Endothelial cell of umbilical vein (primary cell): Measurements from ENCODE around the gene SULF2. TPM values are rescaled to one million over a fixed set of nuclear protein-coding genes. Genes with fewer than 3 reads are reported as not detected.

Experiments
- BruUV-seq: library from RNA; stranded (reverse); fragments of 400-500 nt; replicated peaks from 2 replicates; lab custom pipeline; 2021; lab: Mats Ljungman, UMichigan
- CTCF ChIA-PET: fragments of 300-600, 350-600 bp; sonication (Branson Sonifier 250); formaldehyde crosslinking; loops from one replicate; lab custom pipeline; 2021; ENCODE audit warnings: antibody characterized with exemption, inconsistent platforms; lab: Charles Lee
- POLR2A ChIA-PET: fragments of 300-600, 350-600 bp; sonication (Branson Sonifier 250); formaldehyde crosslinking; loops from one replicate; lab custom pipeline; 2021; ENCODE audit warnings: antibody characterized with exemption, inconsistent platforms; lab: Charles Lee
- DNase-seq: peaks from one replicate; pipeline ENCODE4 v3.0.0-alpha.2; 2011; ENCODE audit warnings: low read depth, low spot score
- FAIRE-seq: peaks from 2 replicates; lab custom pipeline; 2011; peaks lifted over from hg19 to GRCh38; lab: Jason Lieb, UNC
- H2AFZ ChIP-seq: 2 replicates; pipeline ENCODE4 v1.6.0; 2012; ENCODE audit warnings: low read depth, low read length, control low read depth, inconsistent platforms
- H3K27ac ChIP-seq: 2 replicates; pipeline ENCODE4 v1.5.1; 2011; ENCODE audit warnings: low read depth, mild to moderate bottlenecking, control low read depth, low read length, moderate library complexity; ENCODE audit not compliant: insufficient read depth
- H3K27me3 ChIP-seq, 2 experiments: 2 replicates each; pipeline versions ENCODE4 v1.6.0 to v1.6.1; 2011; ENCODE audit warnings: low read length in 2 of 2, mixed read lengths in 1 of 2; ENCODE audit not compliant: control insufficient read depth in 2 of 2, insufficient read depth in 2 of 2
- H3K36me3 ChIP-seq, 2 experiments: 2 replicates in 1 of 2; 3 replicates in 1 of 2; pipeline ENCODE4 v1.5.1; 2011; ENCODE audit warnings: low read length in 2 of 2, mild to moderate bottlenecking in 1 of 2, moderate library complexity in 1 of 2; ENCODE audit not compliant: control insufficient read depth in 2 of 2, insufficient read depth in 2 of 2; ENCODE audit errors: extremely low read depth in 1 of 2
- H3K4me1 ChIP-seq: 3 replicates; pipeline ENCODE4 v1.5.1; 2011; ENCODE audit warnings: mild to moderate bottlenecking, low read length; ENCODE audit not compliant: control insufficient read depth, insufficient read depth; ENCODE audit errors: extremely low read depth
- H3K4me2 ChIP-seq: 2 replicates; pipeline ENCODE4 v1.6.1; 2011; ENCODE audit warnings: low read length, control low read depth, mixed read lengths; ENCODE audit not compliant: insufficient read depth
- H3K4me3 ChIP-seq, 3 experiments: fragments of 200-600 bp in 1 of 3; sonication (generic), shearing (Covaris generic) in 1 of 3; replicated peaks in 1 of 3; 2 replicates each; pipeline ENCODE4 v1.5.1; 2011 to 2016; ENCODE audit warnings: control low read depth in 3 of 3, low read length in 3 of 3, mild to moderate bottlenecking in 2 of 3, inconsistent platforms in 1 of 3, low read depth in 1 of 3, moderate library complexity in 1 of 3; ENCODE audit not compliant: insufficient read depth in 1 of 3
- H3K79me2 ChIP-seq: 2 replicates; pipeline ENCODE4 v1.6.0; 2012; ENCODE audit warnings: low read length, inconsistent platforms; ENCODE audit not compliant: control insufficient read depth, insufficient read depth
- H3K9ac ChIP-seq: replicated peaks from 2 replicates; pipeline ENCODE3; 2011; ENCODE audit warnings: low read length, control low read depth; ENCODE audit not compliant: insufficient read depth; ENCODE audit errors: extremely low read depth
- H3K9me1 ChIP-seq: replicated peaks from 3 replicates; pipeline ENCODE4 v1.6.0; 2011; ENCODE audit warnings: mild to moderate bottlenecking, low read length; ENCODE audit not compliant: control insufficient read depth, insufficient read depth; ENCODE audit errors: extremely low read depth
- H3K9me3 ChIP-seq: replicated peaks from 2 replicates; pipeline ENCODE4 v1.5.1; 2012; ENCODE audit warnings: low read length, inconsistent platforms; ENCODE audit not compliant: control insufficient read depth, insufficient read depth
- H4K20me1 ChIP-seq: replicated peaks from 2 replicates; pipeline ENCODE3; 2011; ENCODE audit warnings: mild to moderate bottlenecking, low read length; ENCODE audit not compliant: control insufficient read depth, insufficient read depth; ENCODE audit errors: extremely low read depth
- CTCF ChIP-seq, 2 donors: IDR thresholded peaks; 1 replicate in 1 of 2; 2 replicates in 1 of 2; pipeline ENCODE4 v1.5.1; 2011; ENCODE audit warnings: low read length in 2 of 2, mild to moderate bottlenecking in 2 of 2, moderate library complexity in 2 of 2, control low read depth in 1 of 2, inconsistent platforms in 1 of 2, low read depth in 1 of 2; ENCODE audit not compliant: insufficient read depth in 1 of 2; ENCODE audit errors: extremely low read depth in 1 of 2
- EZH2 ChIP-seq: IDR thresholded peaks from 2 replicates; pipeline ENCODE4 v1.6.1; 2012; ENCODE audit warnings: borderline replicate concordance, low read depth, mild to moderate bottlenecking, moderate library complexity, low read length, inconsistent platforms; ENCODE audit not compliant: severe bottlenecking
- FOS ChIP-seq: IDR thresholded peaks from 2 replicates; pipeline ENCODE4 v1.6.1; 2011; ENCODE audit warnings: mild to moderate bottlenecking, low read length, moderate library complexity, borderline replicate concordance; ENCODE audit not compliant: insufficient read depth
- GATA2 ChIP-seq: IDR thresholded peaks from 2 replicates; pipeline ENCODE4 v1.7.0; 2011; ENCODE audit warnings: low read depth, mild to moderate bottlenecking, moderate library complexity, mixed read lengths, low read length; ENCODE audit not compliant: insufficient read length, insufficient read depth
- JUN ChIP-seq: IDR thresholded peaks from 2 replicates; pipeline ENCODE4 v1.6.1; 2011; ENCODE audit warnings: borderline replicate concordance, low read depth; ENCODE audit not compliant: insufficient read length, insufficient read depth
- MAX ChIP-seq: IDR thresholded peaks from 2 replicates; pipeline ENCODE4 v1.6.1; 2011; ENCODE audit not compliant: insufficient read depth, insufficient read length
- MYC ChIP-seq: IDR thresholded peaks from one replicate; pipeline ENCODE4 v1.6.1; 2011; ENCODE audit warnings: mild to moderate bottlenecking, low read depth, low read length
- POLR2A ChIP-seq: IDR thresholded peaks from 2 replicates; pipeline ENCODE4 v1.6.1; 2012; ENCODE audit warnings: low read depth, mild to moderate bottlenecking, control low read depth, low read length
- POLR2AphosphoS5 ChIP-seq: IDR thresholded peaks from 2 replicates; pipeline ENCODE4 v1.6.1; 2012; ENCODE audit warnings: low read depth, mild to moderate bottlenecking, control low read depth, low read length, moderate library complexity; ENCODE audit not compliant: insufficient read depth
- dilution Hi-C: fragments of 300-500 bp; cut with MboI; formaldehyde crosslinking; loops from one replicate; pipeline ENCODE4 v1.15.0; 2019; ENCODE audit warnings: low sequenced_read_pairs; ENCODE audit not compliant: extremely low pct_ligation_motif_present
- intact Hi-C: fragments of 100-400 bp; cut with micrococcal nuclease; formaldehyde crosslinking; loops from one replicate; pipeline ENCODE4 v1.10.0; 2022
- polyA plus RNA-seq, 4 experiments: library from polyadenylated mRNA; depleted of rRNA in 3 of 4; stranded (reverse) in 3 of 4; unstranded in 1 of 4; fragments of >200 nt; gene quantifications; 2 replicates each; pipeline versions ENCODE4 v1.2.1 to v1.2.3, GENCODE V29; 2011 to 2012; ENCODE audit warnings: missing spikeins in 1 of 4
- total RNA-seq: library from RNA; stranded (reverse); gene quantifications from 2 replicates; pipeline ENCODE4 v1.2.3, GENCODE V29; 2021

The SULF2 gene
- total and polyA plus RNA-seq, 2 donors (not counting 3 experiments of a cell fraction or from before 2014, with no cell fraction given), result 58.5 to 160 TPM

GRCh38 chr20:47776639-47777038, 8.6 kb downstream of the SULF2 start:
- no peak for FAIRE-seq

More at GRCh38 chr20:47776639-47777038, 8.6 kb downstream of the SULF2 start:
- Histone ChIP-seq H3K9ac (no peak overlapping the region), H3K79me2 (no peaks in the 10 kb centered on the region), H3K27me3 (peaks cover 0 to 3% of the 10 kb centered on the region in 2 experiments), H3K4me1 (peaks cover 14% of the 10 kb centered on the region), H3K4me2 (no peak overlapping the region), H4K20me1 (no peaks in the 10 kb centered on the region), H2AFZ (no peak overlapping the region), H3K9me3 (no peaks in the 10 kb centered on the region), H3K36me3 (no peaks in the 10 kb centered on the region), H3K27ac (no peak overlapping the region), H3K9me1 (no peaks in the 10 kb centered on the region), H3K4me3 (no peak overlapping the region)
- intact Hi-C loops (no loop called here), dilution Hi-C loops (no loop called here)
- CTCF ChIA-PET, result interaction anchor here (1.4 to 2.2 kb wide), 2 partner anchors 10 to 844 kb away, joined by 6 read pairs; no protein-coding TSS in a partner anchor
- DNase-seq, result no peak
- BruUV-seq, result no TSS peak
- POLR2A ChIA-PET, result no interaction called here
- TF ChIP-seq EZH2, result no peak
- no peak for TF ChIP-seq GATA2
- no peak for TF ChIP-seq FOS
- no peak for TF ChIP-seq CTCF (IDR thresholded peaks at IDR 0.05; ENCODE audit: extremely low read depth in 1 of 2, insufficient read depth in 1 of 2, low read depth in 1 of 2, low read length in 2 of 2)
- no peak for TF ChIP-seq MYC
- no peak for TF ChIP-seq MAX
- TF ChIP-seq JUN, result no peak
- TF ChIP-seq POLR2AphosphoS5, result no peak
- TF ChIP-seq POLR2A, result no peak
